ENCODE measurements around the gene ANO7.

ANO7 gene

GRCh38 chr2:241229563-241230401 is 41.3 kb downstream of the ANO7 start:
- no peak for DNase-seq

GRCh38 chr2:241230435-241230834 is 42.0 kb downstream of the ANO7 start:
- no peak for DNase-seq

- DNase-seq: no peak
These were observed 44.5 kb downstream of the ANO7 start for GRCh38 chr2:241232736-241233575.

GRCh38 chr2:241234066-241234790 is 45.8 kb downstream of the ANO7 start:
- no peak for DNase-seq

GRCh38 chr2:241234962-241235740 is 46.7 kb downstream of the ANO7 start:
- DNase-seq: no peak

GRCh38 chr2:241235859-241236593 is 47.5 kb downstream of the ANO7 start:
- no peak for DNase-seq

GRCh38 chr2:241237047-241237446 is 48.6 kb downstream of the ANO7 start:
- DNase-seq: no peak

GRCh38 chr2:241237949-241238371 is 49.5 kb downstream of the ANO7 start:
- DNase-seq: no peak

GRCh38 chr2:241238693-241239198 is 50.3 kb downstream of the ANO7 start:
- no peak for DNase-seq

GRCh38 chr2:241239552-241240202 is 51.2 kb downstream of the ANO7 start:
- DNase-seq: no peak

- DNase-seq: no peak
These were observed 52.0 kb downstream of the ANO7 start for GRCh38 chr2:241240320-241241004.

GRCh38 chr2:241241669-241242068 is 53.2 kb downstream of the ANO7 start:
- no peak for DNase-seq

- no peak for DNase-seq
These were observed 53.8 kb downstream of the ANO7 start for GRCh38 chr2:241242306-241242705.

- no peak for DNase-seq
These were observed 55.9 kb downstream of the ANO7 start for GRCh38 chr2:241244368-241244767.

- no peak for DNase-seq
These were observed 59.8 kb downstream of the ANO7 start for GRCh38 chr2:241248289-241248688.

GRCh38 chr2:241248897-241249296 is 60.4 kb downstream of the ANO7 start:
- no peak for DNase-seq

GRCh38 chr2:241249654-241250053 is 61.2 kb downstream of the ANO7 start:
- no peak for DNase-seq

GRCh38 chr2:241252778-241253475 is 64.5 kb downstream of the ANO7 start:
- no peak for DNase-seq

- no peak for DNase-seq
These were observed 66.5 kb downstream of the ANO7 start for GRCh38 chr2:241254904-241255351.

Measured in AML-193 (cell line).